Measurements from ENCODE around the gene ERI3. TPM values are rescaled to one million over a fixed set of nuclear protein-coding genes. Genes with fewer than 3 reads are reported as not detected.
A peak's percentile ranks its signal among the peaks of the same experiment; 100 is the strongest.

Gene ERI3
- total and polyA plus RNA-seq, 2 donors from 2014 or later = 60.4 to 126 TPM

GRCh38 chr1:44281962-44282703 is 72.9 kb downstream of the ERI3 start:
- DNase-seq = no peak
- Histone ChIP-seq H3K36me3 (ENCODE audit: control insufficient read depth in 2 of 3, insufficient read depth in 3 of 3, low read length in 3 of 3) (peaks cover 0 to 4% (median 3%) of the 10 kb centered on the region in 3 donors), H3K27me3 (ENCODE audit: control insufficient read depth, insufficient read depth, low read length) (no peaks in the 10 kb centered on the region), H3K4me1 (ENCODE audit: control insufficient read depth in 2 of 3, insufficient read depth in 2 of 3, low read depth in 1 of 3, low read length in 3 of 3) (peaks cover 0 to 17% (median 7%) of the 10 kb centered on the region in 3 donors), H3K9me3 (ENCODE audit: control insufficient read depth in 2 of 3, insufficient read depth in 1 of 3, low read length in 3 of 3) (no peaks in the 10 kb centered on the region), H3K9ac (ENCODE audit: low read length in 3 of 3) (no peak overlapping the region), H3K4me3 (ENCODE audit: low read length in 3 of 3) (no peak overlapping the region), H3K27ac (ENCODE audit: low read depth in 2 of 2, low read length in 2 of 2) (no peak overlapping the region)
- no peak for FAIRE-seq
- no peak for TF ChIP-seq CTCF (IDR thresholded peaks at IDR 0.05; ENCODE audit: borderline replicate concordance, extremely low read depth, insufficient read depth)
- intact Hi-C loops (cut with DNase I) = no loop called here

GRCh38 chr1:44276901-44277300 is 78.2 kb downstream of the ERI3 start:
- intact Hi-C loops (cut with DNase I) = no loop called here
- DNase-seq (no peak), FAIRE-seq (no peak)
- H3K27me3 ChIP-seq (ENCODE audit: control insufficient read depth, insufficient read depth, low read length) = no peaks in the 10 kb centered on the region
- no peak overlapping the region for H3K9ac ChIP-seq (ENCODE audit: low read length in 3 of 3)
- peaks cover 0 to 8% (median 0%) of the 10 kb centered on the region in 3 donors for H3K36me3 ChIP-seq (ENCODE audit: control insufficient read depth in 2 of 3, insufficient read depth in 3 of 3, low read length in 3 of 3)
- TF ChIP-seq CTCF (IDR thresholded peaks at IDR 0.05; ENCODE audit: borderline replicate concordance, extremely low read depth, insufficient read depth) = no peak
- H3K4me3 ChIP-seq (ENCODE audit: low read length in 3 of 3) = no peak overlapping the region
- no peaks in the 10 kb centered on the region for H3K9me3 ChIP-seq (ENCODE audit: control insufficient read depth in 2 of 3, insufficient read depth in 1 of 3, low read length in 3 of 3)
- H3K27ac ChIP-seq (ENCODE audit: low read depth in 2 of 2, low read length in 2 of 2) = no peak overlapping the region
- peaks cover 0 to 11% (median 0%) of the 10 kb centered on the region in 3 donors for H3K4me1 ChIP-seq (ENCODE audit: control insufficient read depth in 2 of 3, insufficient read depth in 2 of 3, low read depth in 1 of 3, low read length in 3 of 3)

GRCh38 chr1:44275991-44276405 is 79.1 kb downstream of the ERI3 start:
- Histone ChIP-seq H3K9me3 (ENCODE audit: control insufficient read depth in 2 of 3, insufficient read depth in 1 of 3, low read length in 3 of 3) (no peaks in the 10 kb centered on the region), H3K4me1 (ENCODE audit: control insufficient read depth in 2 of 3, insufficient read depth in 2 of 3, low read depth in 1 of 3, low read length in 3 of 3) (peaks cover 0 to 11% (median 0%) of the 10 kb centered on the region in 3 donors), H3K4me3 (ENCODE audit: low read length in 3 of 3) (no peak overlapping the region), H3K27me3 (ENCODE audit: control insufficient read depth, insufficient read depth, low read length) (no peaks in the 10 kb centered on the region), H3K27ac (ENCODE audit: low read depth in 2 of 2, low read length in 2 of 2) (no peak overlapping the region), H3K9ac (ENCODE audit: low read length in 3 of 3) (no peak overlapping the region), H3K36me3 (ENCODE audit: control insufficient read depth in 2 of 3, insufficient read depth in 3 of 3, low read length in 3 of 3) (peaks cover 0 to 6% (median 0%) of the 10 kb centered on the region in 3 donors)
- DNase-seq (peak in 1 of 5 donors; percentile 47), FAIRE-seq (no peak)
- no peak for TF ChIP-seq CTCF (IDR thresholded peaks at IDR 0.05; ENCODE audit: borderline replicate concordance, extremely low read depth, insufficient read depth)
- intact Hi-C loops (cut with DNase I) = no loop called here

Data from kidney (tissue), 14 donors.